Activated gamma-delta T cell treated with anti-CD3 and anti-CD28 coated beads, Interleukin-2, amount 50 U/mL, for 16 hours (primary cell): ENCODE results near the gene TMEM167B.
"Not testable (repeated sequence)": the region's sequence is repeated elsewhere in the genome, so short reads cannot be mapped to it uniquely, and the experiment has no call there.

Experiments
- DNase-seq: peaks from one replicate; pipeline ENCODE4 v3.0.0-alpha.2; 2020; ENCODE audit warnings: low read depth

TMEM167B gene

DNA sequence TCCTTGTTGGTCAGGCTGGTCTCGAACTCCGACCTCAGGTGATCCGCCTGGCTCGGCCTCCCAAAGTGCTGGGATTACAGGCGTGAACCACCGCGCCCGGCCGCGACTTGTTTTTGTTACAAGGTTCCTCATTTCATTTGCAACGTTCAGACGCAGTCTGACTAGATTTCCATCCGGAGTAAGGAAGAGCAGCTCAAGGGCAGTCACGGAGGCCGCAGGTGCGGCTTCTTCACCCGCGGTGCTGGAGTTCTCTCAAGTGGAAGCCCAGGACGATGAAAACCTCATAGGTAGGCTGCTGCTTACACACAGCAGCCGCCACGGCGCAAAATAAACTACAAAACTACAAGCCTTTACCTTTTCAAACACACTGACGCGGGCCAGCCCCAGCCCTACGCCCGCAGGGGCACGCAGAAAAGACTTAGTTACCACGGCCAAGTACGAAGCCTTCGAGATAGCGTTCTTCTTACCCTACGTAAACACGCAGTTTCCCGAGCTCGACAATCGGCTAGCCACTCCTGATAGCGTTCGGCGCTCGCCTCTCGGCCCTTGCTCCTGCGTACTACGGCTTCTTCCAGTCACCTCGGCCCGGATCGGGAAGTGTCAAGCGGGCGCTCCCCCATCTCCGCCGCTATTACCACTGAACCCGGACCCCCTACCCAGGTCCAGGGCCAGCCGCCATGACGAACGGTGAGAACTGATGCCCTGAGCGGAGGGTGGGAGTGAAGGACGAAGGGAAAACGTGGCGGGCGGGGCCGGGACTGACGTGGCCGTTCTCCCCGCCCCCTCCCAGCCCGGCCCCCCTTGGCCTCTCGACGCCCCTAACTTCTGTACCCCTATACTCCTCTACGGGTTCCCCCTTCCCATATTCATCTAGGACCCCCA lies at the start of gene TMEM167B:
Gene TMEM167B, plus strand, starts transcription at position 569 of the 882 bp plus-strand sequence. Its CDS starts 109 bp downstream, at position 678.
- DNase-seq, result peak; percentile 73

DNA sequence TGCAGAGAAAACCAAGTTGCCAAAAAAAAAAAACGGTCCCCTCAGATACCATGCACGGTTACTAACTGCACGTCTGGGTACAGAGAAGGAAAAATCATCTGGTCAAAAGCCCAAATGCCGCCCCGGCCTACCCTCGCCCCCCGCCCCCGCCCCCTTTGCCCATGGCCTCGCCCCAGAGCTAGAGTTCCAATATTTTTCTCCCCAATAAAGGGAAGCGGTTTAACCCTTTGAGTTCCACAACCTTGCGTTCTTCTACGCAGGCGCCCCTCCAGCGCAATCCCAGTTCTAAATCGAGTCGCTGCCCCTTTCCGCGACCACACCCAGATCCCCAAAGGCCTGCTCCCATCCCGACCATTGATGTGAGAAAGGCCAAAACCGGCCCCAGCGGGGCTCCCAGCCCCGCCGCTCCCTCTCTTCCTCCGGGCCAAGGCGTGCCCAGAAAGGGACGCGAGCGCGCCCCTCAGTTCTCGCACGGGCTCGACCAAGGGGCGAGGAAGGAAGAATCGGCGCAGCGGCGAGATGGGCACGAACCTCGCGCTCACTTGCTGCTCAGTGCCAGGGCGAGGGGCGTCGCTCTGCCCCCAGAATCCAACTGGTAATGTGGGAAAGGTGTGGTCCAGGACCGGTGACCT lies 49.5 kb upstream of the TMEM167B start:
- no peak for DNase-seq

DNA sequence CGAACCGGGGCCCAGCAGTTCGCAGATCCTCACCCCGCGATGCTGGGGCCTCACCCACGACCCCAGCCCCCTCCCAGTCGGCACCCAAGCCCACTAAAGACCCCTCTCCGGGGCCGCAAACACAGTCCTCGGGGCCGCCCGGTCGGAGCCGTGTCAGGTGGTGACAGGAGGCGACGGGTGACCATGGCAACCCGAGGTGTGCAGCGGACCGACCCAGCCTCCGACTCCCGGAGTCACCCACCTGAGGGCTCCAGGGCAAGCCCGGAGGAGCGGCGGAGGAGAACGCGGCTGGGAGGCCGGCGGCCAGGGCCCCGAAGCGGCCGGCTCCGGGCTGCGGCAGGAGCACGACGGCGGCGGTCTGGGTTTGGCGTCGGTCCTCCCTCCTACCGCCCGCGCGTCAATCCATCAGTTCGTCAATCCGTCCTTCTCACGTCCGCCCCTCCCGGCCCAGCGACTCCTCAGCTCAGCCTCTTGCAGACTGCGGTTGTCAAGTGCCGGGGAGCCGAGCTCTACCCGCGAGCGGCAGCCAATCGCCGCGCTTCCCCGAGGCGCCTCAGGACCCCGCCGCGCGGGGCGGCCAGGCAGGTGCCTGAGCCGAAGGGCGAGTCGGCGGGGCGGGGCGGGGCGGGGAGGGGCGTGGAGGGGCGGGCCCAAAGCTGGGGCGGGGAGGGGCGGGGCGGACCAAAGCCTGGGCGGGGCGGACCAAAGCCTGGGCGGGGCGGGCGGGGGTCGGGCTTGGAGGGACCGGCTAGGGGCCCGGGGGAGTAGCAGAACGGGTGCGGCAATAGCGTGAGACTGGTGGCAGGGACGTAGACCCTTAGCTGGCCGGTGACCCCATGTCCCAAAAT lies 48.7 kb upstream of the TMEM167B start, which contains the start of gene WDR47:
Gene WDR47, minus strand, starts transcription at position 482 of the 848 bp plus-strand sequence. CDS start 18,590 bp downstream, outside the sequence.
- peak; percentile 92 for DNase-seq

DNA sequence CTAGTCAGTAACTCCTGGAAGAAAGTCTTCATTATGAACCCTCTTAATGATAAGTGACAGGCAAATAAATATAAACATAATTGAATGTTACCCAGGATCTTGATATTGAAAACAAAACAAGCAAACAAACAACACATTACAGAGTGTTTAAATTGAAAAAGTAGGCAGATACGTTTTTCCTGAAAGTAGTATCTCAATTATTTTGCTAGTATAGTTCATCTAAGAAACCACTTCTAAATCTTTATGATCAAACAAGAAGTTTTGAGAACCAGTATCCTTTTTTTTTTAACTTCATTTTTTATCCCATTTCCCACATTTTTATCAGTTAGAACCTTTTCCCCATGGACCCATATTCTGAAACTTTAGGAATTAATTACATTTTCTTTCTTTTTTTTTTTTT lies 45.0 kb upstream of the TMEM167B start:
- no peak for DNase-seq

DNA sequence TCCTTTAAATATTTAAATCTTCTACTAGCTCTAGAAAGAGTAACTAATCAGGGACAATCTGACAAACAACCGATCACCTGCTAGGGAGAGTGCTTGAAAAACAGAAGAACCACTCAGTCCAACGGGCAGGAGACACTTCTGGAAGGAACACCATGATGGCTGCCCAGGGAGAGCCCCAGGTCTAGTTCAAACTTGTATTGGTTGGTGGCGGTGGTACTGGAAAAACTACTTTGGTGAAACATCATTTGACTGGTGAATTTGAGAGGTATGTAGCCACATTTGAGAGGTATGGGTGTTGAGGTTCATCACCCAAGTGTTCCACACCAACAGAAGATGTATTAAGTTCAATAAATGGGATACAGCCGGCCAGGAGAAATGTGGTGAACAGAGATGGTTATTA lies 43.9 kb upstream of the TMEM167B start:
- DNase-seq, result no peak

DNA sequence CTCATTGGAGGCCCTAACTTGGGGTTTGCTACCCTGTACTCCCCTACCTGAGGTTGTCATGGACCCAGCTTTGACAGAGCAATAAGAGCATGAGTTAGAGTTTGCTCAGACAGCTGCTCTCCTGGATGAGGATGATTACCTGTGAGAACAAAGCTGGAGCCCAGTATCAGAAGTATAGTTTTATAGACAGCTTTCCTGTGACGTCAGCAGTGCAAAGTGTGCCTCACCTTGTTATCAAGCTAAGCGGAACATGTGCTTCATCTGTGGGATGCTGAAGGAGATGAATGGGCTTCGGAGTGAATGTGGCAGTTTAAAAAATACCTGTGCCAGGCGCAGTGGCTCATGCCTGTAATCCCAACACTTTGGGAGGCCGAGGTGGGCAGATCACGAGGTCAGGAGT lies 43.2 kb upstream of the TMEM167B start:
- DNase-seq, result no peak

DNA sequence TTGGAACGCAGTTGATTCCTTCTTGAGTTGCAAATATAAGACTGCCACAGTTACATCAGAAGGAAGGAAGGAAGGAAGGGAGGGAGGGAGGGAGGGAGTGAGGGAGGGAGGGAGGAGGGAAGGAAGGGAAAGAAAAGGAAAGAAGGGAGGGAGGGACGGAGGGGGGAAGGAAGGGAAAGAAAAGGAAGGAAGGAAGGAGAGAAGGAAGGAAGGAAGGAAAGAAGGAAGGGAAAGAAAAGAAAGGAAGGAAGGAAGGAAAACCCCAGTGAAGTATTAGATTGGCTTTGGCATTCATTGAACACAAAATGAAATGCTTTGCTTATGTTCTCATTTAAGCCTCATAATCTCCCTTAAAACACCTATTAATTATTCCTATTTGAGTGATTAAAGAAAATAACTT lies 42.2 kb upstream of the TMEM167B start:
- DNase-seq, result no peak

DNA sequence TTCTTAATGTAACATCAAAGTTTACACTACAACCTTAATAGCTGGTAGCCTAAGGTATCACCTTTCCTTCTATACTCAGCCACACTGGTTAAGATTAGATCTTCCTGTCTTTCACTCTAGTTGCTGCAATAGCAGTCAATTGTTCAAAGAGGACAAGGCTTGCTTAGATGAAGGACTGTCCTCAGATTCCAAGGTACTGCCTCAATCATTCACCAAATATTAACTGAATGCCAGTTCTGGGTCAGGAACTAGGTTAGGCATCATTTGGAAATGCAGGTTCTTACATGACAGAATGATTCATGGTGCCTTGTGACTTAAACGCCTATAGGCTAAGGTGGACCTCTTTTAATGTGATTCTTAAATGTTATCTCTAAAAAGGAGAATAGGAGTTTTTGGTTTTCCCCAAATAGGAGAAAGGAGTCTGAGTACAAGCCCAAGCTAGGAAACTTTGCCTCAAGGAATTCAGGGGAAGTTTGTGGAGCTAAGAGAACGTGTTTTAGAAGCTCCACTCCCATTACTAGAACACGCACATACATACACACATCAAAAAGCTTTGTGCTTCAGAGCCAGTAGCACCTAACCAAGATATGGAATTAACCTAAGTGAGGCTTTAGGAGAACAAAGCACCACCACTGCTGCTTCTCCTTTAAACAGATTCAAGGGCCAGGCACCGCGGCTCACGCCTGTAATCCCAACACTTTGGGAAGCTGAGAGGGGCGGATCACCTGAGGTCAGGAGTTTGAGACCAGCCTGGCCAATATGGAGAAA lies 40.2 kb upstream of the TMEM167B start:
- DNase-seq, result no peak

DNA sequence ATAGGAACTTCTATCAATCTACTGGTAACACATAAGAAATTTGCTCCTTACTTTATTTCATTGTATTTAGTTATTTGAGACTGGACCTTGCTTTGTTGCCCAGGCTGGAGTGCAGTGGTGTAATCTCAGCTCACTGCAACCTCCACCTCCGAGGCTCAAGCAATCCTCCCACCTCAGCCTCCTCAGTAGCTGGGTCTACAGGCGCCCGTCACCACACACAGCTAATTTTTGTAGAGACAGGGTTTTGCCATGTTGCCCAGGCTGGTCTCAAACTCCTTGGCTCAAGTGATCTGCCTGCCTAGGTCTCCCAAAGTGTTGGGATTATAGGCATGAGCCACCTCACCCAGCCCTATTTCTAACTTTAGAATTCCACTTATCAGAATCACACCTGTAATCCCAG lies 38.4 kb upstream of the TMEM167B start:
- not testable (repeated sequence) for DNase-seq

DNA sequence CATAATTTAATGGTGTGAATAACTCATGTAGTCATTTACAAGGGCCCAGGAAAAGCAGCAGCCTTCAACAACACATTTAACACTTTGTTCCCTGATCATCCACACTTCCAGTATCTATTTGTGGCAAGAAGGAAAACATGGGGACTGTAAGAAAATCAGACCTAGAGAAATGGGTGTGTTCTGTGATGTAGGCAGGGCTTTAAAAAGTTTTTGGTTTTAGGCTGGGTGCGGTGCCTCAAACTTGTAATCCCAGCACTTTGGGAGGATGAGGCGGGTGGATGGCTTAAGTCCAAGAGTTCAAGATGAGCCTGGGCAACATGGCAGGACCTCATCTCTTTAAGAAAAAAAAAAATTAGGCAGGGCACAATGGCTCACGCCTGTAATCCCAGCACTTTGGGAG lies 34.5 kb upstream of the TMEM167B start:
- DNase-seq, result no peak

DNA sequence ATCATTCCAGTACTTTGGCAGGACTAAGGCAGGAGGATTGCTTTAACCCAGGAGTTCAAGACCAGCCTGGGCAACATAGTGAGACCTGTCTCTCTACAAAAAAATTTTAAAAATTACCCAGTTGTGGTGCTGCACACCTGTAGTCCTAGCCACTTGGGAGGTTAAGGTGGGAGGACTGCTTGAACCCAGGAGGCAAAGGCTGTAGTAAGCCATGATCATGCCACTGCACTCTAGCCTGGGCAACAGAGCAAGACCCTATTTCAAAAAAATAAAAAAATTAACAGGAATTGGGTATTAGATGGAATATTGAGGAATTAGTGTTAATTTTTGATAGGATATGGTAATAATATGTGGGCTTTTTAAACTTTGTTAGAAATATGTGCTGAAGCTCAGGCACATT lies 31.5 kb upstream of the TMEM167B start:
- no peak for DNase-seq

DNA sequence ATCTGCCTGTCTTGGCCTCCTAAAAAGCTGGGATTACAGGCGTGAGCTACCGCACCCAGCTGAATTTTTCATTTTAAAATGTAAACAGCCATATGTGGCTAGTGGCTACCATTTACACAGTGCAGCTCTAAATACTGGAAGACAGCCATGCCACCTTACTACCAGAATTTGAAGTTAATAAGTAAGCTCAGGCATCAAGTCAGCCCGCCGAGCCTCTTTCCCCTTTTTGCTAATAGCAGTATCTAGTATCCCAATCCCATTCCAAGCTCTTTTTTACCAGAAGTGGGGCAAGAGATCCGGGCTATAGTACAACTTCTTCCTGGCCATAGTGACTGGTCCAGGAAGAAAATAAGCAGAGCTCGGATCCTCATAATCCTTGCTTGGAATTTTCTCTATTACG lies 29.9 kb upstream of the TMEM167B start:
- no peak for DNase-seq

DNA sequence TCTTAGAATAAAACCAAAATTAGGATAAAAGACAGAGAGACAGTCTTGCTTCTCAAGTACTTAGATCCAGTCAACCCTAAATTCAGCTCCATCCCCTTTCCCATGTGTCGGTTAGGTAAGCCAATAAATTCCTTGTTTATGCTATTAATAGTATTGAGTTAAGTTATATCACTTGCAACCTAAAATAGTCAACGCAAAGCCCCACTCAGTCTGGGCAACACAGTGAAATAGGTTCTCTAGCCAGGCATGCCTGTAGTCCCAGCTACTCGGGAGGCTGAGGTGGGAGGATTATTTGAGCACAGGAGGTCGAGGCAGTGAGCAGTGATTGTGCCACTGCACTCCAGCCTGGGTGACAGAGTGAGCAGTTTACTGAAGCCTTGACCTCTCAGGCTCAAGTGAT lies 29.4 kb upstream of the TMEM167B start:
- no peak for DNase-seq

DNA sequence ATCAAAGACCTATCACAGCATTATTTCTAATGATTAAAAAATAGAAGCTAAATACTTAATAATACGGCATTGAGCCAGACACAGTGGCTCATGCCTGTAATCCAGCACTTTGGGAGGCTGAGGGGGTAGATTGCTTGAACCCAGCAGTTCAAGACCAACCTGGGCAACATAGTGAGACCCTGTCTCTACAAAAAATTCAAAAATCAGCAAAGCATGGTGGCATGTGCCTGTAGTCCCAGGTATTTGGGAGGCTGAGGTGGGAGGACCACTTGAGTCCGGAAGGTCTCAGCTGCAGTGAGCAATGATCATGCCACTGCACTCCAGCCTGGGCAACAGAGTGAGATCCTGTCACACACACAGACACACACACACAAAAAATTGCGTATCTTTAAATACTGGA lies 25.4 kb upstream of the TMEM167B start:
- DNase-seq, result no peak

DNA sequence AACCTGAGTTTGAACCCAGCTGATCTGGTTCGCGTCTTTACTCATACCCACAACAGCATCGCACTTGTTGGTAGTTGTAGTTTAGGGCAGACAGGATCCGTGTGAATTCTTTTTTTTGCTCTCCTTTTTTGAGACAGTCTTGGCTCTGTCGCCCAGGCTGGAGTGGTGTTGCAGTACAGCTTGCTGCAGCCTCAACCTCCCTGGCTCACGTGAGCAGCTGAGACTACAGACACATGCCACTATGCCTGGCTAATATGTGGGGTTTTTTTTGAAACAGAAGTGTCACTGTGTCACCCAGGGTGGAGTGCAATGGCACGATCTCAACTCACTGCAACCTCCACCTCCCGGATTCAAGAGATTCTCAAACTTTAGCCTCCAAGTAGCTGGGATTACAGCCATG lies 22.7 kb upstream of the TMEM167B start:
- no peak for DNase-seq

DNA sequence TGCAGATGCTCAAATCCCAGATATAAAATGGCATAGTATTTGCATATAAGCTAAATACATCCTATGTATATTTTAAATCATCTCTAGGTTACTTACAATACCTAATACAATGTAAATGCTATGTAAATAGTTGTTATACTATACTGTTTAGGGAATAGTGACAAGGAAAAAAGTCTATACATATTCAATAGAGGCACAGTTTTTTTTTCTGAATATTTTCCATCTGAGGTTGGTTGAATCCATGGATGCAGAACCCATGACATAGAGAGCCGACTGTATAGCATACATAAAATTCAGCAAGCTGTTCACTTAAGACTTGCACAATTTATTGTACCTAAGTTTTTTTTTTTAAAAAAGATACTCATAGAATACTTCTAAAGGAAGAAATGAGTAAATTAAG lies 21.3 kb upstream of the TMEM167B start:
- no peak for DNase-seq

DNA sequence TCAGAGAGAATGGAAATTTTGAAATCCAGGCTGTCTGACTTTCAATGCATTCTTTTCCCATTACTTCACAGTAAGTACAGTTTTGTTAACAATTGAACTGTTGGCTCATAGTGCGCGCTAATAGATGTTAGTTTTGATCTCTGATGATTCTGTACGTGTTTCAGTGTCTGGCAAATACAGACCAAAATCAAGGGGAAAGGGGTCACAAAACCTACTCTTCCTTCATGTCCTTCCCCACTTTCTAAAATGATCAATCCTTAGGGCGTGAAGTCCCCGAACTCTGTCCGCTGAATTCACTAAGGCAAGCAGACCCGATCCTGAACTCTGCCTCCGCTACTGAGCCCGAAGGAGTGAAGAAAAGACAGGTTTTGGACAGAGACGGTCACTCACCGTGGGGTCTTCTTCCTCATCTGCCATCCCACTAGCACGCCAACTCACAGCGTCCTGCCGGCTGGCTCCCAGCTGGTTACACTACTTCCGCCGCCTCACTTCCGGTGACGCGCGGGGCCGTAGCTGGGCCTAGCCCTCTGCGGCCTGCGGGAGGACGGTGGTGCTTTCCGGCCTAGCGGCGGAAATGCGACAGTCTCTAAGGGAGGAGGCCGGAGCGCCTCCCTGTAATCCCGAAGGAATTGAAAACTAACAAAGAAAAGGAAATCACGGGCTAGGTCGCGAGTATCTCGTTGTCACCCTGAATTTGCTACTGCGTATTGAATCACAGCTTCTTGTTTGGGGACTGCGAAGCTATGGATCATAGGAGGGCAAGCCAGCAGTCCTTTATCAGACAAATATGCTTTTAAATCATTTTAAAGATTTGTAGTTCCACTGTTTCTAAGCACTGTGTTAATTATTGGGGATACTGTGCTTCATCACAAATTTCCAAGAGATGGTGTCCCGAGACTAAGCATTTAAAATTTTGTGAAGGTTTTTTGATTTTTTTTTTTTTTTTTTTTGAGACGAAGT lies 14.8 kb upstream of the TMEM167B start, which contains the start of gene TAF13:
Gene TAF13, minus strand, starts transcription at position 473 of the 960 bp plus-strand sequence. Its CDS starts 56 bp downstream, at position 417.
- DNase-seq, result peak; percentile 79

DNA sequence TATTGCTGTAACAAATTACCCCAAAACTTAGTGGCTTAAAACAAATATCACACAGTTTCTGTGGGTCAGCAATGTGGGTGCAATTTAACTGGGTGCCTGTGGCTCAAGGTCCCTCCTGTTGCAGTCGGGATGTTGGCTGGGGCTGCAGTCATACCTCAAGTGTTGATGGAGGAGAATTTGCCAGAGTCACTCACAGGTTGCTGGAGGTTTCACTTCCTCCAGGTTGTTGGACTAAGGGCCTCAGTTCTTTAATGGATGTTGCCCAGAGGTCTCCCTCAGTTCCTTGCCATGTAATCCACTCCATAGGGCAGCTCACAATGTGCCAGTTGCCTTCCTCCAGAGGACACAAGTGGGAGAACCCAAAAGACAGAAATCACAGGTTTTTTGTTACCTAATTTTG lies 12.2 kb upstream of the TMEM167B start:
- no peak for DNase-seq

DNA sequence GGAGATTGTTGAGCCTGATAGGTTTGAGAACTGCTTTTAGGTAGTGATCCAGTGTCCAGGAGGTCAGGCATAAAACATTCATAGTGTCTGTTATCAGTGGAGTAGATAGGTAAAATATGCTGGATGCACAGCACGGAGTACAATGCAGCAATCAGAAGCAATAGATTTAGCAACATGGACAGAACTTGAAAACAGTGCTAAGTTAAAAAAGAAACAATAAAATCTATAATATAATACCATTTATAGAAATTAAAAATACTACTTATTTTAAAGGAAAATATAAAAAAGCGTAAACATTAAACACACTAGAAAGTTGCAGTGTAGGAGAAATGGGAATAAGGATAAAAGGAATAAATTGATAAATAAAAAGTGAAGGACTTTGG lies 11.3 kb upstream of the TMEM167B start:
- no peak for DNase-seq

DNA sequence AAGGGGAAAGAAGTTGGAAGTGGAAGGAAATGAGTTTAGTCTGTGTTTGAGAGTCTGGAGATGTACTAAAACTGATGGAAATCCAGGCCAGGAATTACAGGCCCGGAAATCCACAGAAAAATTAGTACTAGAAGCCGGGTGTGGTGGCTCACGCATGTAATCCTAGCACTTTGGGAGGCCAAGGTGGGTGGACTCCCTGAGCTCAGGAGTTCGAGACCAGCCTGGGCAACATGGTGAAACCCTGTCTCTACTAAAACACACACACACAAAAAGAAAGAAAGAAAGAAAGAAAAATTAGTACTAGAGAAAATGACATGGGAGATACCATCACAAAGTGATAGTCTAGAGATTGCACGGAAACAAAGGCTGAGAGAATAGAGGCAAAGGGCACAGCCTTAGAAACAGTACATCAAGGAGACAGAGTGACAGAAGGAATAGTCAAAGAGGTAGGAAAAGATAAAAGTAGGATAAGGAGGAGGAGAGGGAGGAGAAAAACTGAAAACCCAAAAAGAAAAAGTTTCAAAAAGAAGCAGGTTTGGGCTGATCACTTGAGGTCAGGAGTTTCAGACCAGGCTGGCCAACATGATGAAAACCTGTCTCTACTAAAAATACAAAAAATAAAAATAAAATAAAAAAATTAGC lies 10.0 kb upstream of the TMEM167B start:
- no peak for DNase-seq
